GM12878 (cell line): ENCODE results near the gene DAZAP2. TPM values are rescaled to one million over a fixed set of nuclear protein-coding genes. Genes with fewer than 3 reads are reported as not detected.

ENCODE experiments used
- ATAC-seq: fragments of 200-7000 bp; cut with Tn5 transposase; 3 replicates; pipeline ENCODE4 v1.9.1; 2020; ENCODE audit warnings: mild to moderate bottlenecking, moderate library complexity
- BruUV-seq: library from RNA; stranded (reverse); fragments of 400-500 nt; replicated peaks from 2 replicates; lab custom pipeline; 2021; lab: Mats Ljungman, UMichigan
- CTCF ChIA-PET: fragments of 300-600 bp; sonication (Branson Sonifier 250); formaldehyde crosslinking; extraction: SDS; loops from one replicate; lab custom pipeline; 2021; ENCODE audit warnings: inconsistent platforms; lab: Yijun Ruan, JAX
- POLR2A ChIA-PET: fragments of 350-600 bp; formaldehyde crosslinking; extraction: SDS; loops from one replicate; lab custom pipeline; 2021; ENCODE audit warnings: inconsistent platforms; lab: Charles Lee
- RAD21 ChIA-PET: fragments of 300-600 bp; sonication (Branson Sonifier 250); formaldehyde crosslinking; loops from one replicate; lab custom pipeline; 2023; ENCODE audit warnings: antibody characterized with exemption; ENCODE audit not compliant: unreplicated experiment; lab: Charles Lee
- SMC1A ChIA-PET: fragments of 300-600 bp; sonication (Branson Sonifier 250); formaldehyde crosslinking; loops from one replicate; lab custom pipeline; 2023; ENCODE audit not compliant: unreplicated experiment, uncharacterized antibody; lab: Charles Lee
- DNase-seq: peaks from one replicate; pipeline ENCODE4 v3.0.0-alpha.2; 2011; ENCODE audit warnings: low read depth, low spot score
- FAIRE-seq: peaks from 3 replicates; lab custom pipeline; 2011; peaks lifted over from hg19 to GRCh38; lab: Jason Lieb, UNC
- H2AFZ ChIP-seq: 2 replicates; pipeline ENCODE4 v1.6.0; 2011; ENCODE audit warnings: low read depth, low read length, control low read depth; ENCODE audit not compliant: control insufficient read depth
- H3K27ac ChIP-seq: 2 replicates; pipeline ENCODE4 v1.5.1; 2011; ENCODE audit warnings: control low read depth; ENCODE audit not compliant: control insufficient read depth, insufficient read depth
- H3K27me3 ChIP-seq, 2 experiments: replicated peaks in 1 of 2; 2 replicates each; pipeline versions ENCODE4 v1.6.0 to v1.6.1; 2011; ENCODE audit warnings: low read length in 1 of 2; ENCODE audit not compliant: control insufficient read depth in 2 of 2, insufficient read depth in 2 of 2
- H3K36me3 ChIP-seq, 2 experiments: 2 replicates each; pipeline ENCODE4 v1.5.1; 2011; ENCODE audit warnings: low read length in 1 of 2; ENCODE audit not compliant: control insufficient read depth in 2 of 2, insufficient read depth in 2 of 2
- H3K4me1 ChIP-seq: 2 replicates; pipeline ENCODE4 v1.6.1; 2011; ENCODE audit warnings: mild to moderate bottlenecking, low read length, moderate library complexity, mixed read lengths; ENCODE audit not compliant: control insufficient read depth, insufficient read depth
- H3K4me2 ChIP-seq: 2 replicates; pipeline ENCODE4 v1.6.0; 2011; ENCODE audit warnings: control low read depth; ENCODE audit not compliant: control insufficient read depth, insufficient read depth
- H3K4me3 ChIP-seq: fragments of 200-600 bp; sonication (generic); 2 replicates; pipeline ENCODE4 v1.5.1; 2016
- H3K79me2 ChIP-seq: 2 replicates; pipeline ENCODE4 v1.6.0; 2011; ENCODE audit warnings: low read length; ENCODE audit not compliant: control insufficient read depth, insufficient read depth
- H3K9ac ChIP-seq: 2 replicates; pipeline ENCODE4 v1.8.0; 2011; ENCODE audit warnings: low read length, control low read depth, mixed read lengths; ENCODE audit not compliant: control insufficient read depth, insufficient read depth
- H3K9me3 ChIP-seq: replicated peaks from 3 replicates; pipeline ENCODE4 v1.5.1; 2011; ENCODE audit warnings: mild to moderate bottlenecking, low read length; ENCODE audit not compliant: control insufficient read depth, insufficient read depth
- H4K20me1 ChIP-seq: 2 replicates; pipeline ENCODE4 v1.6.0; 2011; ENCODE audit not compliant: control insufficient read depth, insufficient read depth
- FOXM1 ChIP-seq: IDR thresholded peaks from 2 replicates; pipeline ENCODE4 v1.6.1; 2012; ENCODE audit warnings: low read depth, mild to moderate bottlenecking, inconsistent platforms, low read length, moderate library complexity
- KLF5 ChIP-seq: fragments of 450-650 bp; IDR thresholded peaks from 2 replicates; pipeline ENCODE4 v1.6.1; 2014; ENCODE audit warnings: mild to moderate bottlenecking; ENCODE audit not compliant: partially characterized antibody
- MYC ChIP-seq: IDR thresholded peaks from 2 replicates; pipeline ENCODE4 v1.6.1; 2011; ENCODE audit warnings: mild to moderate bottlenecking, low read length, moderate library complexity, inconsistent platforms; ENCODE audit not compliant: insufficient read depth, insufficient replicate concordance, insufficient read length, severe bottlenecking
- POLR2AphosphoS2 ChIP-seq: IDR thresholded peaks from 2 replicates; pipeline ENCODE4 v1.6.1; 2011; ENCODE audit warnings: low read depth, mild to moderate bottlenecking, low read length, improper control_type of control experiment, moderate library complexity
- SIN3A ChIP-seq: IDR thresholded peaks from 2 replicates; pipeline ENCODE4 v1.6.1; 2012; ENCODE audit warnings: low read depth, low read length, improper control_type of control experiment
- WGBS: methylation state at CpG from one replicate; pipeline ENCODE4 v1.1.6; 2016; ENCODE audit warnings: low lambda C conversion rate; ENCODE audit not compliant: insufficient replicate concordance, insufficient coverage; ENCODE audit errors: missing lambda C conversion rate; 5-methylcytosine and 5-hydroxymethylcytosine counted together
- in situ Hi-C: fragments of 300-500 bp; cut with MboI; formaldehyde crosslinking; loops from 9 replicates; pipeline ENCODE4 v1.14.3; 2018; ENCODE audit warnings: mixed read lengths
- intact Hi-C: fragments of 100-400 bp; cut with micrococcal nuclease; formaldehyde crosslinking; loops from one replicate; pipeline ENCODE4 v1.14.2; 2022; ENCODE audit not compliant: unreplicated experiment
- polyA plus RNA-seq, 11 experiments: library from polyadenylated mRNA; depleted of rRNA in 4 of 11; unstranded in 6 of 11; stranded (reverse) in 5 of 11; fragments of >200 nt; fragmentation: Nextera tagmentation in 4 of 11; fragmentation: Illumina TruSeq in 1 of 11; extraction: Ambion mirVana in 4 of 11; extraction: Trizol in 1 of 11; gene quantifications; 1 replicate in 1 of 11; 2 replicates in 10 of 11; pipeline versions ENCODE4 v1.2.1 to v1.2.3, GENCODE V29; 2011 to 2016; ENCODE audit warnings: inconsistent platforms in 2 of 11, missing spikeins in 2 of 11, low read depth in 1 of 11
- total RNA-seq, 4 experiments: library from RNA; depleted of rRNA in 3 of 4; stranded (reverse); fragments of >200 nt in 3 of 4; fragmentation: Illumina TruSeq in 1 of 4; extraction: Trizol in 1 of 4; gene quantifications; 2 replicates each; pipeline versions ENCODE4 v1.2.1 to v1.2.3, GENCODE V29; 2013 to 2021
- TF ChIP-seq, protein P1 (sequence below): fragments of 450-650 bp; IDR thresholded peaks from 2 replicates; pipeline ENCODE4 v1.6.1; 2016; ENCODE audit warnings: mild to moderate bottlenecking
- TF ChIP-seq, protein P2 (sequence below): IDR thresholded peaks from 2 replicates; pipeline ENCODE4 v1.6.1; 2011; ENCODE audit warnings: borderline replicate concordance, low read depth, mild to moderate bottlenecking, moderate library complexity, mixed read lengths, low read length; ENCODE audit not compliant: insufficient read depth; ENCODE audit errors: extremely low read length
- TF ChIP-seq, protein P3 (sequence below): IDR thresholded peaks from 2 replicates; pipeline ENCODE4 v1.6.1; 2012; ENCODE audit warnings: low read depth, low read length, improper control_type of control experiment
- TF ChIP-seq, protein P4 (sequence below): fragments of 450-650 bp; IDR thresholded peaks from 2 replicates; pipeline ENCODE4 v1.6.1; 2017; ENCODE audit warnings: mild to moderate bottlenecking, moderate library complexity
- TF ChIP-seq, protein P5 (sequence below): fragments of 450-650 bp; IDR thresholded peaks from 2 replicates; pipeline ENCODE4 v1.6.1; 2017; ENCODE audit warnings: mild to moderate bottlenecking, low read depth, inconsistent platforms; ENCODE audit not compliant: poor library complexity, severe bottlenecking

Gene DAZAP2
- total and polyA plus RNA-seq, 10 of the 15 experiments (the other 5 are each of a cell fraction or from before 2014, with no cell fraction given) = 71.0 to 267 (median 158) TPM

DNA sequence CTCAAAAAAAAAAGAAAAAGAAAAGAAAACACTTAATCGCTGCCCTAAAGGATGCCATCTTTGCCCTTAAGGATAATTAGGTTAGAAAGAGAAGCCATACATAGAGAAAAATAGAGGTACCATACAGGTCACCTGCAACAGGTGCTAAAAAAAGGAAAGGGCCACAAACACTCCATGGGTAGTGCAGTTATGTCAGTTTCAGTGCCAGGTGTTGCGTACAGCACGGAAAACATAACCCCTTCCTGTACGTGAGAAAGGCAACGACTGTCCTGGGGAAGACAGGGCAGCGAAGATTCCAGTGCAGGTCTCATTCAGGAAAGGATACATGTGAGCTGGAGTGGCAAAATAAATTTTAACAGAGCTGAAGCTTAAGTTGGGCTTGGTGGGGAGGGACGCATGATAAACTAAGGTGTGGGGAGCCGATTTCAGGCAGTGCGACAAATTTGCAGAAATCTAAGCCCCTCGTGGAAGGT, 553 bp upstream of the DAZAP2 start (continued):
- TF ChIP-seq, protein P1, sequence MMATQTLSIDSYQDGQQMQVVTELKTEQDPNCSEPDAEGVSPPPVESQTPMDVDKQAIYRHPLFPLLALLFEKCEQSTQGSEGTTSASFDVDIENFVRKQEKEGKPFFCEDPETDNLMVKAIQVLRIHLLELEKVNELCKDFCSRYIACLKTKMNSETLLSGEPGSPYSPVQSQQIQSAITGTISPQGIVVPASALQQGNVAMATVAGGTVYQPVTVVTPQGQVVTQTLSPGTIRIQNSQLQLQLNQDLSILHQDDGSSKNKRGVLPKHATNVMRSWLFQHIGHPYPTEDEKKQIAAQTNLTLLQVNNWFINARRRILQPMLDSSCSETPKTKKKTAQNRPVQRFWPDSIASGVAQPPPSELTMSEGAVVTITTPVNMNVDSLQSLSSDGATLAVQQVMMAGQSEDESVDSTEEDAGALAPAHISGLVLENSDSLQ = no peak
- TF ChIP-seq, all 136 proteins: peak for 0

DNA sequence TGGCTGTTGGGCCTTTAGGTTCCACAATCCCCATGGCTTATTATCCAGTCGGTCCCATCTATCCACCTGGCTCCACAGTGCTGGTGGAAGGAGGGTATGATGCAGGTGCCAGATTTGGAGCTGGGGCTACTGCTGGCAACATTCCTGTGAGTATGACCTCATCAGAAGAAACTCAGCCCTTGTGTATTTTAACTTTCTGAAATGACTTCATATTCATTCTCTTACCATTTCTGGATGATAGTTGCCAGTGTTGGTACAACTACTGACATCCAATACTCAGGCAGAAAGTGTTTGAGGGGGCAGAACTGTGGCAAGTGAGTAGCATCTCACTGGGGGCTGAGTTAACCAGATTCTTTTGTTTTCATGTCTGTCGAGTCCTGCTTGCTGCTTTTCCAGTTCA, 2.3 kb downstream of the DAZAP2 start:
- RAD21 ChIA-PET = no interaction called here
- Histone ChIP-seq H4K20me1 (no peaks in the 10 kb centered on the region), H3K79me2 (peaks cover 24% of the 10 kb centered on the region), H2AFZ (no peak overlapping the region), H3K27me3 (no peaks in the 10 kb centered on the region), H3K9me3 (no peaks in the 10 kb centered on the region), H3K36me3 (peaks cover 6 to 33% of the 10 kb centered on the region in 2 experiments), H3K4me2 (no peak overlapping the region), H3K9ac (no peak overlapping the region), H3K4me3 (no peak overlapping the region), H3K4me1 (peaks cover 5% of the 10 kb centered on the region), H3K27ac (no peak overlapping the region)
- intact Hi-C loops = no loop called here
- POLR2A ChIA-PET = interaction anchor here (1.6 kb wide), 1 partner anchor 187 kb away, joined by 3 read pairs; no protein-coding TSS in a partner anchor
- no TSS peak for BruUV-seq
- in situ Hi-C loops = no loop called here
- SMC1A ChIA-PET = interaction anchor here (0.6 to 1.8 kb wide), 5 partner anchors 9 to 69 kb away, joined by 3 to 4 read pairs (median 3); no protein-coding TSS in a partner anchor
- 93% methylated on average over 2 of the region's 2 CpGs for WGBS
- FAIRE-seq (no peak), ATAC-seq (no peak), DNase-seq (no peak)
- CTCF ChIA-PET = interaction anchor here (0.9 to 3.3 kb wide), 4 partner anchors 11 to 100 kb away, joined by 3 to 11 read pairs (median 7); no protein-coding TSS in a partner anchor
- TF ChIP-seq, protein P2, sequence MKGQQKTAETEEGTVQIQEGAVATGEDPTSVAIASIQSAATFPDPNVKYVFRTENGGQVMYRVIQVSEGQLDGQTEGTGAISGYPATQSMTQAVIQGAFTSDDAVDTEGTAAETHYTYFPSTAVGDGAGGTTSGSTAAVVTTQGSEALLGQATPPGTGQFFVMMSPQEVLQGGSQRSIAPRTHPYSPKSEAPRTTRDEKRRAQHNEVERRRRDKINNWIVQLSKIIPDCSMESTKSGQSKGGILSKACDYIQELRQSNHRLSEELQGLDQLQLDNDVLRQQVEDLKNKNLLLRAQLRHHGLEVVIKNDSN = no peak
- TF ChIP-seq KLF5 (no peak), MYC (no peak), FOXM1 (no peak), SIN3A (no peak), POLR2AphosphoS2 (no peak)
- TF ChIP-seq, protein P3, sequence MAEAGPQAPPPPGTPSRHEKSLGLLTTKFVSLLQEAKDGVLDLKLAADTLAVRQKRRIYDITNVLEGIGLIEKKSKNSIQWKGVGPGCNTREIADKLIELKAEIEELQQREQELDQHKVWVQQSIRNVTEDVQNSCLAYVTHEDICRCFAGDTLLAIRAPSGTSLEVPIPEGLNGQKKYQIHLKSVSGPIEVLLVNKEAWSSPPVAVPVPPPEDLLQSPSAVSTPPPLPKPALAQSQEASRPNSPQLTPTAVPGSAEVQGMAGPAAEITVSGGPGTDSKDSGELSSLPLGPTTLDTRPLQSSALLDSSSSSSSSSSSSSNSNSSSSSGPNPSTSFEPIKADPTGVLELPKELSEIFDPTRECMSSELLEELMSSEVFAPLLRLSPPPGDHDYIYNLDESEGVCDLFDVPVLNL = no peak
- TF ChIP-seq, protein P4, sequence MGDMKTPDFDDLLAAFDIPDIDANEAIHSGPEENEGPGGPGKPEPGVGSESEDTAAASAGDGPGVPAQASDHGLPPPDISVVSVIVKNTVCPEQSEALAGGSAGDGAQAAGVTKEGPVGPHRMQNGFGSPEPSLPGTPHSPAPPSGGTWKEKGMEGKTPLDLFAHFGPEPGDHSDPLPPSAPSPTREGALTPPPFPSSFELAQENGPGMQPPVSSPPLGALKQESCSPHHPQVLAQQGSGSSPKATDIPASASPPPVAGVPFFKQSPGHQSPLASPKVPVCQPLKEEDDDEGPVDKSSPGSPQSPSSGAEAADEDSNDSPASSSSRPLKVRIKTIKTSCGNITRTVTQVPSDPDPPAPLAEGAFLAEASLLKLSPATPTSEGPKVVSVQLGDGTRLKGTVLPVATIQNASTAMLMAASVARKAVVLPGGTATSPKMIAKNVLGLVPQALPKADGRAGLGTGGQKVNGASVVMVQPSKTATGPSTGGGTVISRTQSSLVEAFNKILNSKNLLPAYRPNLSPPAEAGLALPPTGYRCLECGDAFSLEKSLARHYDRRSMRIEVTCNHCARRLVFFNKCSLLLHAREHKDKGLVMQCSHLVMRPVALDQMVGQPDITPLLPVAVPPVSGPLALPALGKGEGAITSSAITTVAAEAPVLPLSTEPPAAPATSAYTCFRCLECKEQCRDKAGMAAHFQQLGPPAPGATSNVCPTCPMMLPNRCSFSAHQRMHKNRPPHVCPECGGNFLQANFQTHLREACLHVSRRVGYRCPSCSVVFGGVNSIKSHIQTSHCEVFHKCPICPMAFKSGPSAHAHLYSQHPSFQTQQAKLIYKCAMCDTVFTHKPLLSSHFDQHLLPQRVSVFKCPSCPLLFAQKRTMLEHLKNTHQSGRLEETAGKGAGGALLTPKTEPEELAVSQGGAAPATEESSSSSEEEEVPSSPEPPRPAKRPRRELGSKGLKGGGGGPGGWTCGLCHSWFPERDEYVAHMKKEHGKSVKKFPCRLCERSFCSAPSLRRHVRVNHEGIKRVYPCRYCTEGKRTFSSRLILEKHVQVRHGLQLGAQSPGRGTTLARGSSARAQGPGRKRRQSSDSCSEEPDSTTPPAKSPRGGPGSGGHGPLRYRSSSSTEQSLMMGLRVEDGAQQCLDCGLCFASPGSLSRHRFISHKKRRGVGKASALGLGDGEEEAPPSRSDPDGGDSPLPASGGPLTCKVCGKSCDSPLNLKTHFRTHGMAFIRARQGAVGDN = no peak
- TF ChIP-seq, protein P5, sequence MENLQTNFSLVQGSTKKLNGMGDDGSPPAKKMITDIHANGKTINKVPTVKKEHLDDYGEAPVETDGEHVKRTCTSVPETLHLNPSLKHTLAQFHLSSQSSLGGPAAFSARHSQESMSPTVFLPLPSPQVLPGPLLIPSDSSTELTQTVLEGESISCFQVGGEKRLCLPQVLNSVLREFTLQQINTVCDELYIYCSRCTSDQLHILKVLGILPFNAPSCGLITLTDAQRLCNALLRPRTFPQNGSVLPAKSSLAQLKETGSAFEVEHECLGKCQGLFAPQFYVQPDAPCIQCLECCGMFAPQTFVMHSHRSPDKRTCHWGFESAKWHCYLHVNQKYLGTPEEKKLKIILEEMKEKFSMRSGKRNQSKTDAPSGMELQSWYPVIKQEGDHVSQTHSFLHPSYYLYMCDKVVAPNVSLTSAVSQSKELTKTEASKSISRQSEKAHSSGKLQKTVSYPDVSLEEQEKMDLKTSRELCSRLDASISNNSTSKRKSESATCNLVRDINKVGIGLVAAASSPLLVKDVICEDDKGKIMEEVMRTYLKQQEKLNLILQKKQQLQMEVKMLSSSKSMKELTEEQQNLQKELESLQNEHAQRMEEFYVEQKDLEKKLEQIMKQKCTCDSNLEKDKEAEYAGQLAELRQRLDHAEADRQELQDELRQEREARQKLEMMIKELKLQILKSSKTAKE = no peak
